Neuronal stem cell (in vitro differentiated cells): Measurements from ENCODE around the gene LYPD4.

Experiments
- DNase-seq: peaks from one replicate; pipeline ENCODE4 v3.0.0-alpha.2; 2013; ENCODE audit warnings: low spot score
- H2AFZ ChIP-seq: one replicate; pipeline ENCODE4 v1.6.1; 2013; ENCODE audit warnings: mild to moderate bottlenecking, low read length, inconsistent platforms
- H2AK5ac ChIP-seq: 2 replicates; pipeline ENCODE4 v1.6.1; 2013; ENCODE audit warnings: low read depth, mild to moderate bottlenecking, inconsistent platforms, low read length, moderate library complexity, mixed read lengths
- H2BK120ac ChIP-seq: 2 replicates; pipeline ENCODE4 v1.6.1; 2013; ENCODE audit warnings: low read depth, mild to moderate bottlenecking, inconsistent platforms, low read length, moderate library complexity, mixed read lengths
- H2BK12ac ChIP-seq: one replicate; pipeline ENCODE4 v1.6.1; 2013; ENCODE audit warnings: low read length, inconsistent platforms
- H2BK15ac ChIP-seq: 2 replicates; pipeline ENCODE4 v1.6.1; 2013; ENCODE audit warnings: mild to moderate bottlenecking, low read length, inconsistent platforms, mixed read lengths
- H2BK5ac ChIP-seq: one replicate; pipeline ENCODE4 v1.6.1; 2013; ENCODE audit warnings: inconsistent platforms, mild to moderate bottlenecking, low read length, moderate library complexity
- H3K14ac ChIP-seq: one replicate; pipeline ENCODE4 v1.6.1; 2013; ENCODE audit warnings: low read length, inconsistent platforms
- H3K18ac ChIP-seq: 2 replicates; pipeline ENCODE4 v1.6.1; 2013; ENCODE audit warnings: low read length, inconsistent platforms
- H3K23ac ChIP-seq: 2 replicates; pipeline ENCODE4 v1.6.1; 2013; ENCODE audit warnings: low read depth, mild to moderate bottlenecking, mixed read lengths, low read length, inconsistent platforms; ENCODE audit not compliant: poor library complexity
- H3K27ac ChIP-seq: replicated peaks from 3 replicates; pipeline ENCODE4 v1.5.1; 2013; ENCODE audit warnings: low read length, inconsistent platforms
- H3K27me3 ChIP-seq, 3 experiments: 2 replicates each; pipeline ENCODE4 v1.6.1; 2013; ENCODE audit warnings: low read length in 3 of 3, mild to moderate bottlenecking in 2 of 3, inconsistent platforms in 1 of 3, low read depth in 1 of 3, mixed read lengths in 1 of 3, moderate library complexity in 1 of 3; ENCODE audit not compliant: control insufficient read depth in 3 of 3, insufficient read depth in 3 of 3
- H3K36me3 ChIP-seq, 2 donors: replicated peaks in 1 of 2; 2 replicates each; pipeline ENCODE4 v1.6.1; 2013; ENCODE audit warnings: low read length in 2 of 2; ENCODE audit not compliant: control insufficient read depth in 2 of 2, insufficient read depth in 2 of 2
- H3K4ac ChIP-seq: 2 replicates; pipeline ENCODE4 v1.6.1; 2013; ENCODE audit warnings: inconsistent platforms, mild to moderate bottlenecking, low read length, moderate library complexity
- H3K4me1 ChIP-seq, 2 donors: 1 replicate in 1 of 2; 2 replicates in 1 of 2; pipeline ENCODE4 v1.6.1; 2013; ENCODE audit warnings: low read length in 2 of 2, low read depth in 1 of 2; ENCODE audit not compliant: control insufficient read depth in 2 of 2, insufficient read depth in 1 of 2
- H3K4me2 ChIP-seq: one replicate; pipeline ENCODE4 v1.6.1; 2013; ENCODE audit warnings: mild to moderate bottlenecking, low read length, inconsistent platforms; ENCODE audit not compliant: insufficient read depth, poor library complexity, severe bottlenecking
- H3K4me3 ChIP-seq, 2 donors: 2 replicates each; pipeline ENCODE4 v1.5.1; 2013; ENCODE audit warnings: low read length in 2 of 2, mild to moderate bottlenecking in 2 of 2, inconsistent platforms in 1 of 2, moderate library complexity in 1 of 2
- H3K79me1 ChIP-seq: one replicate; pipeline ENCODE4 v1.6.1; 2013; ENCODE audit warnings: low read depth, mild to moderate bottlenecking, inconsistent platforms, low read length, moderate library complexity
- H3K9ac ChIP-seq: one replicate; pipeline ENCODE4 v1.6.1; 2013; ENCODE audit warnings: mild to moderate bottlenecking, low read depth, low read length, inconsistent platforms; ENCODE audit not compliant: poor library complexity
- H3K9me3 ChIP-seq, 2 donors: replicated peaks in 1 of 2; 2 replicates each; pipeline versions ENCODE3 to v1.6.1; 2013; ENCODE audit warnings: low read length in 2 of 2, mild to moderate bottlenecking in 2 of 2, inconsistent platforms in 1 of 2, low read depth in 1 of 2, mixed read lengths in 1 of 2, moderate library complexity in 1 of 2; ENCODE audit not compliant: control insufficient read depth in 2 of 2, insufficient read depth in 1 of 2
- H4K8ac ChIP-seq: one replicate; pipeline ENCODE4 v1.6.1; 2013; ENCODE audit warnings: low read depth, mild to moderate bottlenecking, inconsistent platforms, low read length, moderate library complexity
- H4K91ac ChIP-seq: one replicate; pipeline ENCODE4 v1.6.1; 2013; ENCODE audit warnings: low read length, low read depth, mild to moderate bottlenecking, inconsistent platforms; ENCODE audit not compliant: poor library complexity
- WGBS, 2 donors: extraction: QIAGEN DNeasy Blood & Tissue Kit; methylation state at CpG; one replicate each; pipeline ENCODE4 v1.1.7; 2013; ENCODE audit warnings: missing lambda C conversion rate in 2 of 2, mixed read lengths in 1 of 2; ENCODE audit not compliant: insufficient read length in 2 of 2, insufficient replicate concordance in 1 of 2; ENCODE audit errors: extremely low coverage in 2 of 2; 5-methylcytosine and 5-hydroxymethylcytosine counted together

LYPD4 gene

DNA sequence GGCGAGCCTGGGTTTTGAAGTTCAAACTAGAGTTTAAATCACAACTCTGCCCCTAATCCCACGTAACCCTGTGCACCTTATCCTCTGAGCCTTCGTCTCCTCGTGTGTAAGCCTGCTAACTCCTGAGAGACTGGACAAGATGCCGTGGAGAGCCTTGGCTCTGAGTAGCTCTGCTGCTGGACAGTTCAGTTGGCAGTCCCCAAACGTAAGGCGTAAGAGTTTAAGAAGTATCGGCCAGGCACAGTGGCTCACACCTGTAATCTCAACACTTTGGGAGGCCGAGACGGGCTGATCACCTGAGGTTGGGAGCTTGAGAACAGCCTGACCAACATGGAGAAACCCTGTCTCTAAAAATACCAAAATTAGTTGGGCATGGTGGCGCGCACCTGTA, 27.9 kb upstream of the LYPD4 start:
- no peaks in the 10 kb centered on the region for H3K9me3 ChIP-seq
- H3K4ac ChIP-seq: no peak overlapping the region
- peaks cover 6% of the 10 kb centered on the region for H3K79me1 ChIP-seq
- no peak overlapping the region for H2BK5ac ChIP-seq
- H3K27me3 ChIP-seq: peaks cover 0 to 3% (median 0%) of the 10 kb centered on the region in 3 experiments
- H4K8ac ChIP-seq: no peak overlapping the region
- H3K4me2 ChIP-seq: no peak overlapping the region
- no peak overlapping the region for H2AFZ ChIP-seq
- H3K14ac ChIP-seq: no peak overlapping the region
- H3K18ac ChIP-seq: no peak overlapping the region
- H2BK120ac ChIP-seq: no peak overlapping the region
- H3K23ac ChIP-seq: no peak overlapping the region
- H3K27ac ChIP-seq: no peak overlapping the region
- H3K4me3 ChIP-seq: no peak overlapping the region
- H4K91ac ChIP-seq: no peak overlapping the region
- no peaks in the 10 kb centered on the region for H3K4me1 ChIP-seq
- no peak overlapping the region for H2BK12ac ChIP-seq
- WGBS, 2 donors: no CpG with 5 or more reads among the region's 12 CpGs
- DNase-seq: no peak
- no peak overlapping the region for H3K9ac ChIP-seq
- peaks cover 41 to 50% of the 10 kb centered on the region in 2 donors for H3K36me3 ChIP-seq
- no peak overlapping the region for H2BK15ac ChIP-seq
- H2AK5ac ChIP-seq: no peak overlapping the region

DNA sequence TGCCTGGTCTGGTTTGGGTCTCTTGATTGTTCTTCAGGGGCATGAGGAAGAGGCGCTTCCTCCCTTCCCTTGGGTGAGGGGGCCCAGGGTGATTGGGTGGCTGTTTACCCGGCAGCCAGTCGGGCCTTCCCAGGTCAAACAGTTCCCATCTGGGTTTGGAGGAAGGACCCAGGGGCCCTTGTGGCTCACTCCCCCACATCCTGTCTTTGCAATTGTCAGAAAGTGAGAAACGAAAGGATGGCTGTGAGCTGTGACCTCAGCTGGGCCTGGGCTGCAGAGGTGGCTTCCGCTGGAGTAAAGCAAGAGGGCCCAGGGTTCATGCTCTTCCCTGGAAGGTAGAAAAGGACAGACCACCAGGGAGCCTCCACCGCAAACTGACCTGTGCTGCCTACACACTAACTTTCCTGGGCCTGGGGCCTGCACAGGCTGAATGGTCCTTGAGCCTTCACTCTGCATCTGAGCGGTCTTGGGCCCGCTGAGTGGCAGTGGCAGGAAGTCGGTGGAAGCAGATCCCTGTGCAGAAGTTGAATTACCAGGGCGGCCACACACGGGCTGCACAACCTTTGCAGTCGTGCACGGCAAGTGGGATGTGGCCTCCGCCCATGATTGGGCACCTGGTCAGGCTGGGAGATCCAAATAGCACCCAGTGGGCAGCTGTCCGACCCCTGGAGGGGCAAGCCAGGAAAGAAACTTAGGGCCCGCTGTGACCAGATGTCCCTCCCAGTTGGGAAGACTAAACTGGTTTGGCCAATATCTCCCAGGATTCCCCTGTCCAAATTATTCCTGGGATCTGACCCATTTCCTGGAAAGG, 27.3 kb upstream of the LYPD4 start:
- WGBS, 2 donors: no CpG with 5 or more reads among the region's 16 CpGs
- H4K91ac ChIP-seq: no peak overlapping the region
- H3K9ac ChIP-seq: no peak overlapping the region
- no peak overlapping the region for H2BK120ac ChIP-seq
- no peaks in the 10 kb centered on the region for H3K27me3 ChIP-seq
- no peak overlapping the region for H2BK15ac ChIP-seq
- no peak overlapping the region for H2AFZ ChIP-seq
- no peak overlapping the region for H2BK5ac ChIP-seq
- peaks cover 6% of the 10 kb centered on the region for H3K79me1 ChIP-seq
- no peak overlapping the region for H2AK5ac ChIP-seq
- no peak overlapping the region for H3K18ac ChIP-seq
- H3K23ac ChIP-seq: peak overlapping the region; percentile 34
- no peak overlapping the region for H3K14ac ChIP-seq
- no peak overlapping the region for H3K4me3 ChIP-seq
- H3K4me1 ChIP-seq: no peaks in the 10 kb centered on the region
- peaks cover 45 to 56% of the 10 kb centered on the region in 2 donors for H3K36me3 ChIP-seq
- DNase-seq: no peak
- no peak overlapping the region for H2BK12ac ChIP-seq
- no peak overlapping the region for H3K4ac ChIP-seq
- no peak overlapping the region for H3K27ac ChIP-seq
- no peak overlapping the region for H4K8ac ChIP-seq
- no peak overlapping the region for H3K4me2 ChIP-seq
- no peaks in the 10 kb centered on the region for H3K9me3 ChIP-seq

DNA sequence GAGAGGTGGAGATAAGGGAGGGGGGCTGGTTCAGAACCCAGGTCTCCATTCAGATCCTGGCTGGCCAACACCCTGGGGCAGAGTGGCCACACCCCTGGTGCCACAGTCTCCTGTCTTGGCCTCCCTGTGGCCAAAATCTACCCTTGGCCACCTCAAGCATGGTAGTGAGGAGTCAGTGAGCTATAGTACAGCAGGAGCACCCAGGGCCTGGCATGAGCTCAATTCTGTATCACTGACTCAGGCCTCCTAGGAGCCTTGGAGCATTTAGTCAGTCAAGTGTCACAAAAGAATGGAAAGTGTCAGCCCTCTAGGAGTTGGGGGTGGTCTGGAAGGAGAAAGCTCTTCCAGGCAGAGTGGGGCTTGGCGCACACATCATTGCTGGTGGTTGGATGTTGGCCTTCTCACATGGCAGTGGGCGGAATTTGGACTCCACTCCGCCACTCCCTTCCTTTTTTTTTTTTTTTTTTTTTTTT, 26.0 kb upstream of the LYPD4 start:
- Histone ChIP-seq H3K9ac (no peak overlapping the region), H2BK15ac (no peak overlapping the region), H2AFZ (no peak overlapping the region), H2BK120ac (no peak overlapping the region), H3K4me1 (no peaks in the 10 kb centered on the region), H3K9me3 (no peaks in the 10 kb centered on the region), H3K18ac (no peak overlapping the region), H3K27ac (no peak overlapping the region), H2BK5ac (no peak overlapping the region), H3K27me3 (no peaks in the 10 kb centered on the region), H4K8ac (no peak overlapping the region), H3K4me2 (no peak overlapping the region), H3K23ac (no peak overlapping the region), H2BK12ac (no peak overlapping the region), H3K4me3 (no peak overlapping the region), H2AK5ac (no peak overlapping the region), H4K91ac (no peak overlapping the region), H3K79me1 (peaks cover 10% of the 10 kb centered on the region), H3K14ac (no peak overlapping the region), H3K4ac (no peak overlapping the region), H3K36me3 (peaks cover 50 to 64% of the 10 kb centered on the region in 2 donors)
- DNase-seq: no peak
- WGBS, 2 donors: no CpG with 5 or more reads among the region's 3 CpGs

DNA sequence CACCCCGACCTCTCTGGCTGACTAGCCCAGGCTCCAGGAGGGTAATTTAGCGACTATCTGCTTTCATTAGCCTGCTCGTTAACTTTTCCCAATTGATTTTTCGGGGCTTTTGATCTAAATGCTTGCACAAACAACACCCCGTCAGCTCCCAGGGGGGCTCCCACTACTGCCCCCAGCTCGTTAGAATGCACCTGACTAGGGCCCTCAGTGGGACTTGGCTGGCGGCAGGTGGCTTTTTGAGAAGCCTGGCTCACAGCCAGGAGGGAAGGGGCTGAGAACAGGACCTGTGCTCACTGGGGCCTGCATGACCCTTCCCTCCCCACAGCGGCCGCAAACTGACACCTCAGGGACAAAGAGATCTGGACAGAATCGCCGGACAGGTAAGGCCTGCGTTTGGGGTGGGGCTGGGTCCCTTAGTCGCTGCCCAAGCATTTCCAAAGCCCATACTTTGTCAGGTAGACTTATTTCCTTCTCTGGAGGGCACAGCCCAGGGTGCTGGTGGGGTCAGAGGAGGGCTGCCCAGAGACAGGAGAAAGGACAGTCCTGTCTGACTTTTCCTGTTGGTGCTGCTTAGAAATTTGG, 25.0 kb upstream of the LYPD4 start:
- H3K23ac ChIP-seq: no peak overlapping the region
- no peak overlapping the region for H4K8ac ChIP-seq
- H2BK5ac ChIP-seq: no peak overlapping the region
- H3K36me3 ChIP-seq: peaks cover 57 to 74% of the 10 kb centered on the region in 2 donors
- no peak overlapping the region for H3K4me2 ChIP-seq
- no peak overlapping the region for H2BK15ac ChIP-seq
- H2BK120ac ChIP-seq: no peak overlapping the region
- no peak overlapping the region for H3K18ac ChIP-seq
- H2BK12ac ChIP-seq: no peak overlapping the region
- no peak overlapping the region for H3K14ac ChIP-seq
- H3K79me1 ChIP-seq: peaks cover 12% of the 10 kb centered on the region
- H4K91ac ChIP-seq: no peak overlapping the region
- no peak overlapping the region for H3K9ac ChIP-seq
- H3K27ac ChIP-seq: peak overlapping the region; percentile 54
- no peak overlapping the region for H2AFZ ChIP-seq
- H2AK5ac ChIP-seq: no peak overlapping the region
- no peaks in the 10 kb centered on the region for H3K27me3 ChIP-seq
- no peaks in the 10 kb centered on the region for H3K9me3 ChIP-seq
- H3K4ac ChIP-seq: no peak overlapping the region
- WGBS, 2 donors: no CpG with 5 or more reads among the region's 13 CpGs
- no peak for DNase-seq
- H3K4me3 ChIP-seq: no peak overlapping the region
- H3K4me1 ChIP-seq: no peaks in the 10 kb centered on the region
